ENCODE data around the gene C5orf63.

GRCh38 chr5:127066721-127067120 lies 6.6 kb downstream of the C5orf63 start:
- TF ChIP-seq CTCF (IDR thresholded peaks at IDR 0.05) (no peak), POLR2A (IDR thresholded peaks at IDR 0.05) (no peak), POLR2AphosphoS5 (IDR thresholded peaks at IDR 0.05) (no peak)
